OCI-LY1 (cell line): Measurements from ENCODE around the gene S100A11.

ENCODE experiments used
- H2AFZ ChIP-seq: fragments of 200-600 bp; sonication (generic), shearing (Covaris generic); 2 replicates; pipeline ENCODE4 v1.6.0; 2014; ENCODE audit warnings: antibody characterized with exemption, mild to moderate bottlenecking, low read length
- H3F3A ChIP-seq: fragments of 200-600 bp; sonication (generic), shearing (Covaris generic); 2 replicates; pipeline ENCODE4 v1.6.0; 2014; ENCODE audit warnings: mild to moderate bottlenecking, antibody characterized with exemption, low read length, moderate library complexity; ENCODE audit not compliant: insufficient read depth
- H3K27ac ChIP-seq: fragments of 200-600 bp; sonication (generic); 2 replicates; pipeline ENCODE4 v1.5.1; 2014; ENCODE audit warnings: low read length, mixed run types, mild to moderate bottlenecking, low read depth; ENCODE audit not compliant: poor library complexity, severe bottlenecking
- H3K27me3 ChIP-seq: fragments of 200-600 bp; sonication (generic); 2 replicates; pipeline ENCODE4 v1.6.0; 2014; ENCODE audit warnings: antibody characterized with exemption, mild to moderate bottlenecking, low read length, moderate library complexity; ENCODE audit not compliant: insufficient read depth
- H3K36me3 ChIP-seq: fragments of 200-600 bp; sonication (generic); 2 replicates; pipeline ENCODE4 v1.6.1; 2014; ENCODE audit warnings: mild to moderate bottlenecking, antibody characterized with exemption, low read length, moderate library complexity, mixed read lengths; ENCODE audit not compliant: insufficient read depth
- H3K4me1 ChIP-seq: fragments of 200-600 bp; sonication (generic); 2 replicates; pipeline ENCODE4 v1.5.1; 2014; ENCODE audit warnings: mild to moderate bottlenecking, low read length, moderate library complexity; ENCODE audit not compliant: insufficient read depth, severe bottlenecking
- H3K4me2 ChIP-seq: fragments of 200-600 bp; sonication (generic), shearing (Covaris generic); 2 replicates; pipeline ENCODE4 v1.6.1; 2014; ENCODE audit warnings: low read length
- H3K4me3 ChIP-seq: fragments of 200-600 bp; sonication (generic); 2 replicates; pipeline ENCODE4 v1.5.1; 2014; ENCODE audit warnings: low read length, low read depth, mild to moderate bottlenecking, mixed read lengths; ENCODE audit not compliant: poor library complexity, severe bottlenecking
- H3K79me2 ChIP-seq: fragments of 200-600 bp; shearing (Covaris generic); 2 replicates; pipeline ENCODE4 v1.6.1; 2016; ENCODE audit warnings: mixed run types, low read length, mixed read lengths; ENCODE audit not compliant: insufficient read depth
- H3K9ac ChIP-seq: fragments of 200-600 bp; sonication (generic), shearing (Covaris generic); 2 replicates; pipeline ENCODE4 v1.6.1; 2014; ENCODE audit warnings: mild to moderate bottlenecking, low read length, mixed read lengths
- H3K9me2 ChIP-seq: fragments of 200-600 bp; sonication (generic), shearing (Covaris generic); 2 replicates; pipeline ENCODE4 v1.6.1; 2014; ENCODE audit warnings: low read depth, mild to moderate bottlenecking, low read length, mixed read lengths
- H3K9me3 ChIP-seq: fragments of 200-600 bp; shearing (Covaris generic); 2 replicates; pipeline ENCODE4 v1.6.1; 2014; ENCODE audit warnings: low read length, mixed read lengths
- H4K20me1 ChIP-seq: fragments of 200-600 bp; sonication (generic), shearing (Covaris generic); 2 replicates; pipeline ENCODE4 v1.6.0; 2016; ENCODE audit warnings: mild to moderate bottlenecking, low read length; ENCODE audit not compliant: insufficient read depth
- CTCF ChIP-seq: fragments of 200-600 bp; sonication (generic), shearing (Covaris generic); IDR thresholded peaks from 2 replicates; pipeline ENCODE4 v1.5.1; 2017; ENCODE audit warnings: mild to moderate bottlenecking, antibody characterized with exemption, low read length, moderate library complexity, mixed read lengths
- EZH2 ChIP-seq: fragments of 200-600 bp; sonication (generic), shearing (Covaris generic); IDR thresholded peaks from 2 replicates; pipeline ENCODE4 v1.8.0; 2017; ENCODE audit warnings: borderline replicate concordance, mixed run types, mild to moderate bottlenecking, antibody characterized with exemption, low read length, moderate library complexity, mixed read lengths

S100A11 gene

GRCh38 chr1:151991663-151992302, 45.0 kb downstream of the S100A11 start:
- H3K9me2 ChIP-seq: no peaks in the 10 kb centered on the region
- no peak for TF ChIP-seq CTCF
- TF ChIP-seq EZH2: no peak
- peaks cover 17% of the 10 kb centered on the region for H3K4me1 ChIP-seq
- no peaks in the 10 kb centered on the region for H3K9me3 ChIP-seq
- no peak overlapping the region for H3K27ac ChIP-seq
- no peak overlapping the region for H3K4me2 ChIP-seq
- no peak overlapping the region for H3K9ac ChIP-seq
- no peaks in the 10 kb centered on the region for H3F3A ChIP-seq
- H3K79me2 ChIP-seq: no peaks in the 10 kb centered on the region
- H2AFZ ChIP-seq: no peak overlapping the region
- no peaks in the 10 kb centered on the region for H3K27me3 ChIP-seq
- no peak overlapping the region for H3K4me3 ChIP-seq
- H3K36me3 ChIP-seq: no peaks in the 10 kb centered on the region
- no peaks in the 10 kb centered on the region for H4K20me1 ChIP-seq

- no peaks in the 10 kb centered on the region for H3K9me3 ChIP-seq
- H2AFZ ChIP-seq: no peak overlapping the region
- no peaks in the 10 kb centered on the region for H3K27me3 ChIP-seq
- no peak overlapping the region for H3K4me3 ChIP-seq
- H3K4me1 ChIP-seq: peaks cover 17% of the 10 kb centered on the region
- no peak overlapping the region for H3K27ac ChIP-seq
- no peaks in the 10 kb centered on the region for H3K79me2 ChIP-seq
- H3K4me2 ChIP-seq: no peak overlapping the region
- TF ChIP-seq CTCF (no peak), EZH2 (no peak)
- no peaks in the 10 kb centered on the region for H4K20me1 ChIP-seq
- H3K9ac ChIP-seq: no peak overlapping the region
- H3K36me3 ChIP-seq: no peaks in the 10 kb centered on the region
- H3F3A ChIP-seq: no peaks in the 10 kb centered on the region
- H3K9me2 ChIP-seq: no peaks in the 10 kb centered on the region
Observed at GRCh38 chr1:151990856-151991198, 46.0 kb downstream of the S100A11 start.

DNA sequence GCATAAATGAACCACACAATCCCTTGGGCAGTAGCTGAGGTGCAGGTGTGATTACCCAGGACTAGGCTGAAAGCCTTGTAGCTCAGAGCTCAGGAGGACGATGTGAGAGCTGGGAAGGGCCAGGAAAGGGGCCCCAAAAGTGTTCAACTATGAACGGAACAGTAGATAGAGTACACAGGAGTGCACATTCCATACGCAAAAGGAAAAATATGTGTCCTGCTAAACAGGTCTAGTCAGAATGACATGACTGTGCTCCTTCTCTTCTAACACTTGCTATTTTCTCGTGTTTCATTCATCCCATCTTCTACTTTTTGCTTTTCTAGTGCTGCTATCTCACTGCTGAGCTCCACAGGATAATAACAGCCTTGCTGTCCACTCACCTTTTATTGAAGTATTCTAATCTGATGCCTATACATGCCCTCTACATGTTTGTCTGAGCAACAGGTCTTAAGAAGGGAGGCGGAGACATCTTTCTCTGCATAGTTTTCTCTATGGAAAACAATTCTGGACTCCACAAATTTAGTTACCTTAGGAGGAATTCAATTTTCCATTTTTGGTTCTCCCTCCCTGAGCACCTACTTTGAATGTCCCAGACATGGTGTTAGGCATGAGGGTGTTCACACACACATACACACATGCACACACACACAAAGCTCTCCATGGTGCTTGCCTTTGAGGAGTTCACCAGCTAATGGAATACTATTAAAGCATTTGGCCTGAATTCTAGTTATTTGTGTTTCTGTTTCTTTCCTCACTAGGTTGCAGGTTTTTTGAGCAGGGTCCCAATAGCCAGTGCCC, 46.5 kb downstream of the S100A11 start:
- H3K27me3 ChIP-seq: no peaks in the 10 kb centered on the region
- no peak for TF ChIP-seq CTCF
- no peak for TF ChIP-seq EZH2
- no peaks in the 10 kb centered on the region for H4K20me1 ChIP-seq
- H2AFZ ChIP-seq: no peak overlapping the region
- H3K9me2 ChIP-seq: no peaks in the 10 kb centered on the region
- peaks cover 17% of the 10 kb centered on the region for H3K4me1 ChIP-seq
- H3K4me3 ChIP-seq: no peak overlapping the region
- H3K27ac ChIP-seq: no peak overlapping the region
- H3K9ac ChIP-seq: no peak overlapping the region
- H3K4me2 ChIP-seq: no peak overlapping the region
- no peaks in the 10 kb centered on the region for H3K79me2 ChIP-seq
- H3F3A ChIP-seq: no peaks in the 10 kb centered on the region
- no peaks in the 10 kb centered on the region for H3K36me3 ChIP-seq
- H3K9me3 ChIP-seq: no peaks in the 10 kb centered on the region
